ENCODE measurements around the gene TSPO2.

The TSPO2 gene

GRCh38 chr6:41066867-41067304 is 24.6 kb downstream of the TSPO2 start:
- no peaks in the 10 kb centered on the region for H3K9me2 ChIP-seq (replicated peaks; ENCODE audit: insufficient read depth, low read length)
- H2AFZ ChIP-seq (ENCODE audit: low read depth, low read length, severe bottlenecking): no peak overlapping the region
- TF ChIP-seq, protein P1, sequence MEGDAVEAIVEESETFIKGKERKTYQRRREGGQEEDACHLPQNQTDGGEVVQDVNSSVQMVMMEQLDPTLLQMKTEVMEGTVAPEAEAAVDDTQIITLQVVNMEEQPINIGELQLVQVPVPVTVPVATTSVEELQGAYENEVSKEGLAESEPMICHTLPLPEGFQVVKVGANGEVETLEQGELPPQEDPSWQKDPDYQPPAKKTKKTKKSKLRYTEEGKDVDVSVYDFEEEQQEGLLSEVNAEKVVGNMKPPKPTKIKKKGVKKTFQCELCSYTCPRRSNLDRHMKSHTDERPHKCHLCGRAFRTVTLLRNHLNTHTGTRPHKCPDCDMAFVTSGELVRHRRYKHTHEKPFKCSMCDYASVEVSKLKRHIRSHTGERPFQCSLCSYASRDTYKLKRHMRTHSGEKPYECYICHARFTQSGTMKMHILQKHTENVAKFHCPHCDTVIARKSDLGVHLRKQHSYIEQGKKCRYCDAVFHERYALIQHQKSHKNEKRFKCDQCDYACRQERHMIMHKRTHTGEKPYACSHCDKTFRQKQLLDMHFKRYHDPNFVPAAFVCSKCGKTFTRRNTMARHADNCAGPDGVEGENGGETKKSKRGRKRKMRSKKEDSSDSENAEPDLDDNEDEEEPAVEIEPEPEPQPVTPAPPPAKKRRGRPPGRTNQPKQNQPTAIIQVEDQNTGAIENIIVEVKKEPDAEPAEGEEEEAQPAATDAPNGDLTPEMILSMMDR (IDR thresholded peaks at IDR 0.05; ENCODE audit: insufficient read depth, low read length, poor library complexity, severe bottlenecking): peak; percentile 99
- TF ChIP-seq EZH2phosphoT487 (conservative IDR thresholded peaks at IDR 0.05; ENCODE audit: low read length): no peak
- H3K36me3 ChIP-seq (ENCODE audit: low read length): peaks cover 51% of the 10 kb centered on the region
- H3K4me3 ChIP-seq (ENCODE audit: insufficient read depth, low read length, poor library complexity, severe bottlenecking): no peak overlapping the region
- H3K4me2 ChIP-seq (ENCODE audit: low read depth, low read length, poor library complexity, severe bottlenecking): no peak overlapping the region
- H3F3A ChIP-seq (ENCODE audit: insufficient read depth): peaks cover 40% of the 10 kb centered on the region
- no peak overlapping the region for H3K27ac ChIP-seq (ENCODE audit: low read depth, low read length)
- H3K27me3 ChIP-seq (ENCODE audit: low read length): no peaks in the 10 kb centered on the region
- no peaks in the 10 kb centered on the region for H3K9me3 ChIP-seq (ENCODE audit: insufficient read depth, low read length)
- 0 out of 2 replicates have a peak, but pooled peaks cover 4% of the 10 kb centered on the region for H3K79me2 ChIP-seq (ENCODE audit: insufficient read depth, low read length)
- no peaks in the 10 kb centered on the region for H4K20me1 ChIP-seq (ENCODE audit: low read depth, low read length)
- H3K9ac ChIP-seq (ENCODE audit: low read length): no peak overlapping the region

GRCh38 chr6:41071501-41071922 is 29.2 kb downstream of the TSPO2 start:
- Histone ChIP-seq H3K4me3 (ENCODE audit: insufficient read depth, low read length, poor library complexity, severe bottlenecking) (peak overlapping the region; percentile 76), H4K20me1 (ENCODE audit: low read depth, low read length) (no peaks in the 10 kb centered on the region), H3F3A (ENCODE audit: insufficient read depth) (peaks cover 69% of the 10 kb centered on the region), H3K9ac (ENCODE audit: low read length) (peak overlapping the region; percentile 98), H3K36me3 (ENCODE audit: low read length) (peaks cover 21% of the 10 kb centered on the region), H3K9me2 (replicated peaks; ENCODE audit: insufficient read depth, low read length) (no peaks in the 10 kb centered on the region), H2AFZ (ENCODE audit: low read depth, low read length, severe bottlenecking) (peak overlapping the region; percentile 61), H3K4me2 (ENCODE audit: low read depth, low read length, poor library complexity, severe bottlenecking) (peak overlapping the region; percentile 75), H3K79me2 (ENCODE audit: insufficient read depth, low read length) (peaks cover 34% of the 10 kb centered on the region), H3K27ac (ENCODE audit: low read depth, low read length) (peak overlapping the region; percentile 90), H3K27me3 (ENCODE audit: low read length) (no peaks in the 10 kb centered on the region), H3K9me3 (ENCODE audit: insufficient read depth, low read length) (no peaks in the 10 kb centered on the region)
- TF ChIP-seq, protein P1 (IDR thresholded peaks at IDR 0.05; ENCODE audit: insufficient read depth, low read length, poor library complexity, severe bottlenecking): no peak

- Histone ChIP-seq H3K27me3 (ENCODE audit: low read length) (no peaks in the 10 kb centered on the region), H3K4me3 (ENCODE audit: insufficient read depth, low read length, poor library complexity, severe bottlenecking) (peak within 1 kb of the TSS; percentile 92), H4K20me1 (ENCODE audit: low read depth, low read length) (no peaks in the 10 kb centered on the region), H3K36me3 (ENCODE audit: low read length) (peaks cover 19% of the 10 kb centered on the region), H2AFZ (ENCODE audit: low read depth, low read length, severe bottlenecking) (peak within 1 kb of the TSS; percentile 61), H3K27ac (ENCODE audit: low read depth, low read length) (peak within 1 kb of the TSS; percentile 90), H3K9ac (ENCODE audit: low read length) (peak within 1 kb of the TSS; percentile 98), H3K79me2 (ENCODE audit: insufficient read depth, low read length) (peaks cover 41% of the 10 kb centered on the region), H3K9me2 (replicated peaks; ENCODE audit: insufficient read depth, low read length) (no peaks in the 10 kb centered on the region), H3F3A (ENCODE audit: insufficient read depth) (peaks cover 71% of the 10 kb centered on the region), H3K9me3 (ENCODE audit: insufficient read depth, low read length) (no peaks in the 10 kb centered on the region), H3K4me2 (ENCODE audit: low read depth, low read length, poor library complexity, severe bottlenecking) (peak within 1 kb of the TSS; percentile 85)
- TF ChIP-seq, protein P1 (IDR thresholded peaks at IDR 0.05; ENCODE audit: insufficient read depth, low read length, poor library complexity, severe bottlenecking): no peak
- no peak for TF ChIP-seq EZH2phosphoT487 (conservative IDR thresholded peaks at IDR 0.05; ENCODE audit: low read length)
These were observed 29.9 kb downstream of the TSPO2 start, which contains the start of gene OARD1 for GRCh38 chr6:41071923-41072835. TSS of gene OARD1 (minus strand) at chr6:41072356. CDS start at chr6:41071634, 722 bp downstream.
